GM21576 (cell line): ENCODE results near the gene CYBA.

Source experiments
- ATAC-seq: cut with Tn5 transposase; IDR thresholded peaks from one replicate; pipeline ENCODE4 v1.9.1; 2021; ENCODE audit warnings: mild to moderate bottlenecking, moderate library complexity; ENCODE audit not compliant: unreplicated experiment

The CYBA gene

GRCh38 chr16:88662843-88663606, 12.2 kb upstream of the CYBA start, which contains the start of gene MVD:
TSS of gene MVD (minus strand) at chr16:88663091. CDS start at chr16:88663080, 11 bp downstream.
- ATAC-seq, result peak; percentile 93

DNA sequence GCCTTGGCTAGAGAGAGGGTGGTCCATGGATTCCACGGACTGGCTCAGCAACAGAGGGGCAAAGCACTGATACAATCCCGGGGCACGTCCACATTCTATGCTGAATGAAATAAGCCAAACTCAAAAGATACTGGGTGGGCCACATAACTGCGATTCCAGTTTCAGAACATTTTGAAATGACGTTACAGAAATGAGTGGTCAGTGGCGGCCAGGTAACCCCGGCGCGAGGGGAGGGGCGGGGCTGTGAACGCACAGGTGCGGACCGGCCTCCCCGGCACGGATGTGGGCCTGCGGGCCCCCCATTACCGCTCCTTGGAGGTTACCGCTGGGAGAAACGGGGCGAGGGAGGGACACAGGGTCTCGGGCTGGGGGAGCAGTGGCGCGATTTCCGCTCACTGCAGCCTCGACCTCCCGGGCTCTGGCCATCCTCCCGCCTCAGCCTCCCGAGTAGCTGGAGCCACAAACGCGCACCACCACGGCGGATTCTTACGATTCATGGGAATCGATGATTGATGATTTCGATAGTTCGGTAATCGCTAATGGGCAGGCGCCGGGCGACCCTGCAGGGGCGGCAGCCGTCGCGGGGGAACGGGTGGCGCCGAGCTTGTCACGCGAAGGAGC, 11.5 kb upstream of the CYBA start:
- ATAC-seq, result no peak

GRCh38 chr16:88661468-88661867, 10.6 kb upstream of the CYBA start:
- no peak for ATAC-seq

DNA sequence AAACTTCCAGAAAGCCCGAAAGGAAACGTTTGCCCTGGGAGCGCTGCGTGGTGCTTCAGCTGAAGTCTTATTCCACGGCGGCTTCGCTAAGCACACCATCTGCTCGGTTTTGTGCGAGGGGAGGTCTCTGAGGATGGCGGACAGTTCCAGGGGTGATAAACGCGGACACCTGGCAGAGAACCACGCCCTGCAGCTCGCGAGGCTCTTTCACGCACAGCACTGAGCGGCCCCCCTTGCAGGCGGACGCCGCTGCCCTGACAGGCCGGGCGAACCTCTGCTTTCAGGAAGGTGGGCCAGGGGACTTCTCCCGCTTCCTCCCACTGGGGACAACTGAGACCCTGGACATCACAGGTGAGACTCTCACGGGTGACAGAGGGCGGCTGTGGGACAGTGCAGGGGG, 8.3 kb upstream of the CYBA start:
- ATAC-seq, result no peak

GRCh38 chr16:88658714-88659113, 7.9 kb upstream of the CYBA start:
- ATAC-seq, result no peak

DNA sequence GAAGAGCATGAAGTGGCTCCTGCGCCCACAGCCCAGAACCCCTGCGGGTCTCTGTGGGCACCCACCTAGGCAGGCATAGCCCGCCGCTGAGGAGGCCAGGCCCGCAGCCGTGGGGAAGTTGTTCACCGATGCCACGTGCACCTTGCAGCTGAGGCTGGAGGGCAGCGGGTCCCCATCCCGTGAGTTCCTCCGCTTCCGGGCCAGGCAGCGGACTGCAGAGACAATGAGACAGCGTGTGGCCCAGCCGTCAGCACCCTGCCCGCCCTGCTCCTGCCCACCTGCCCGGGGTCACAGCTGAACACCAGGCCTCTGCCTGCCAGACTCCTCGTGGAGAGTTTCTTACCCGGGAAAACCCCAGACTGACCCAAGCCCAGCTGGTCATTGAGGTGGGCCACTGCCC, 6.5 kb upstream of the CYBA start:
- ATAC-seq, result no peak

DNA sequence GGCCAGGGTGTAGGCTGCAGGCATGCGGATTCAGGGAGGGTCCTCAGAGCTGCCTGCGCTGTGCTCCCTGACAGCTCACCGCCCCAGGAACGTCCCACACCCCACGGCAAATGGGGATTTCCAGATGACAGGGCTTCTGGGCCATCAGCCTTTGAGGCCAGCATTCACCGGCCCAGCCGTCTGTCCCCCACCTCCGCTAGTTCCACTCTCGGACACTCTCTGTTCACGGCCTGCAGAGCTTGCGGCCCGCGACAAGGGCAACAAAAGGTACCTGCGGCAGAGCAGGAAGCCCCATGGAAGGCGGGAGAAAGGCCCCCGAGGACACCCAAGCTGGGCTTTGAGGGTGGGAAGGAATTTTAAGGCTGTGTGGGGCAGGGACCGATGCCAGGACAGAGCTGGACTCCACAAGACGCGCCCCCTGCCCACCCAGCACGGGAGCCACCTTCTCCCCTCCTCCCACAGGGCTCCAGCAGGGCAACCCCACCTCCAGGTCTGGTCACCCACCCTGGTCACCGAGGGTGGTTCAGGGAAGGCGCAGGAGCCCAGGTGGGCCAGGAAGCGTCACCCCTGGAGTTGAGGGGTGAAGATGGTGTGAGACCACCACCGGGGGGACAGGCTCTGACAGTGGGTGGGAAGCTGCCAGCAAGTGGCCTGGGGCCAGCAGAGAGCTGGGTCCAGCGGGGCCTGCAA, 5.6 kb upstream of the CYBA start:
- no peak for ATAC-seq

DNA sequence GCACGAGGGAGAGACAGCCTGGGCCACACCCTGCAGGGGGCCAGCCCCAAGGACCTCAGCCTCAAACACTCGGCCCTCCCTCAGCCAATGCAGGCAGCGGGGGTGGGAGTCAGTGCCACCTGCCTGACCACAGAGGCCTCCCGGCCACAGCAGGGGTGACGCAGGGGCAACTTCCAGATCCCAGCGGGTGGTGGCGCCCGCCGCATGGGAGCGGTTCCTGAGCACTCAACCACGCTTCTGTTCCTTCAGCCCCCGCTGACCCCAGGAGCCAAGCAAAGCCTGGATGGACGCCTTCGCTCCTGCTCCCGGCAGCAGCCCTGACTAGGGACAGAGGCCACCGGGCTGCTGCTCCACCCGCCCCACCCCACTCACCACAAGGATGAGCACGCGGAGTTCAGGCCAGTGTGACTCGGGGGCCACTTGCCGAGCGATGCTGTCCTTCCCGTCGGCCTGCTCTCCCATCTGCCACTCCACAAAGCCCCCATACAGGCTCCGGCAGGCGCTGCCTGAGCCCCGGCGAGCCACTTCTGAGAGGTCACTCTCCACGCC, 5.0 kb upstream of the CYBA start:
- no peak for ATAC-seq

DNA sequence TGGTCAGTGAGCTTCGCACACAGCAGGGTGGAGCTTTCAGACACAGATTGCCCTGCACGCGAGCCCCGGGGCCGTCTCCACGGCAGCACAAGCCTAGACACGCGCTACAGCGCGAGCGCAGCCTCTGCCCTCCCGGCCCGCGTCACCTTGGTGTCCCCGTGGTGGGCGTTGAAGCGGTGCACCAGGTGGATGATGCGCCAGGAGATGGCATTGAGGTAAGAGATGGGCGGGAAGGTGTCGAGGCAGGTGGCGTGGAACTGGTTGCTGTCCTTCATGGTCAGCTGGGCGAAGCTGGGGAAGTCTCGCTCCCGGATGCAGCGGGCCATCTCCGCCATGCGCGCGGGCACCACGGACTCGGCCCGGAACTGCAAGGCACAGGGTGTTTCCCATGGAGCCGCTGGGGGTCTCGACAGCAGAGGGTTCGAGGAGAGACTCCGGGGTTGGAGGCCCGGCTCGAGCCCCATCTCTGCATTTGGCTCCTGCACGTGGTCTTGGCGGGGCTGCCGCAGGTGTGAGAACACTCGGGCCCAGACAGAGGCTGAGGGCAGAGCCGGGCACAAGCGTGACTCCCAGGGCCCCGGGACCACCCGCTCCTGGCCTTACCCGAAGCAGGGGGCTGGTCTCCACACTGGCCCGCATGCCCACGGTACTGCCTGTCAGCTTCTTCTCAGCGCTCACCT, 4.3 kb upstream of the CYBA start:
- ATAC-seq, result no peak

DNA sequence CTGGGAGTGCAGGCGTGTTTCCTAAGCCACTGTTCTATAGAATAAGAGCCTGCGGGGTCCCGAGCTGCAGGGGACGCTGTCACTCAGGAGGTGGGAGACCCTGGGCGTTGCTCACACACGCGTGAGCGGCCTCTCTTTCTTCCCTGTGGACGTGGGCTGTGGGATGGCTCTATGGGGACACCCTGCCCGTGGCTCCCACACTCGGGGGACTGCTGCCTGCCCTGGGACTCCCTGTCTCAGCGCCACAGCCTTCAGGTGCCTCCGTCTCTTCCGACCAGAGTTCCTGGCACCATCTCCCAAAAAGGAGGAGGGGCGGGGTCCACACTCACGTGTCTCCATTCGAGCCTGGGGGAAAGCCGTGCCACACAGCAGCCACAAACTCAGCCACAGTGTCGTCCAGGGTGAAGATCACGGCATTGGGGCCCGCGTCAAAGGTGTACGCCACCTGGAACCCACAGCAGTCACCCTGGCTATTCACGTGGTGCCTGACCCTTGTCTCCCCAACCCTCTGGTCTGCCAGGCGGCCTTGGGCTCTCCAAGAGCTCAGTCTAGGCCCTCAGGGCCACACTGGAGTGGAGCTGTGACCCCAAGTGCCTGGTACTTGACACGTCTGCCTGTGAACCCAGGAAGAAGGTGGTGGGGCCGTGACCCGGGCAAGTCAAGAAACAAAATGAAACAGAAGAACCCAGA, 3.7 kb upstream of the CYBA start:
- ATAC-seq, result no peak

- ATAC-seq, result no peak
Measured at GRCh38 chr16:88653596-88654362, 2.9 kb upstream of the CYBA start.

DNA sequence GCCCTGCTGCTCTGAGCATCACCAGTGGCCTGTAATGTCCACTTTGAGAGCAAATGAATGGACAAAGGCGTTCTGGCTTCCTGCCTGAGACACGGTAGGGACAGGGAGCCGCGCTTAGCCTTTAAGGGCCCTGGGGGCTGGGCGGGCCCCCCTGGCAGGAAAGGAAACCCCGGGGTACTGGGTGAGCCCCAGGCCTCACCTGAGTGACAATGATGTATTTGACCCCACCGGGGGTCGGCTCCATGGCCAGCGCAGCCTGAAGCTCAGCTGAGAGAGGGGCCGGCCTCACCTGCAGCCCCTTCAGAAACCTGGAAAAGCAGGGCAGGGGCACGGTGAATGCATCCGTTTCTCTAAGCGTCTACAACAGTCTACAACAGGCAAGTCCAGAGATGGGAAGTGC, 2.2 kb upstream of the CYBA start:
- no peak for ATAC-seq

GRCh38 chr16:88652762-88653063, 1.9 kb upstream of the CYBA start:
- ATAC-seq, result no peak

- no peak for ATAC-seq
Measured at GRCh38 chr16:88651989-88652761, 1.3 kb upstream of the CYBA start.

GRCh38 chr16:88651276-88651988, 579 bp upstream of the CYBA start:
- peak; percentile 73 for ATAC-seq

GRCh38 chr16:88649924-88650748, 717 bp downstream of the CYBA start:
- peak; percentile 8 for ATAC-seq

- no peak for ATAC-seq
Measured at GRCh38 chr16:88649195-88649923, 1.5 kb downstream of the CYBA start.
